ENCODE results near the gene ABHD16B.
"Not testable (repeated sequence)": the region's sequence is repeated elsewhere in the genome, so short reads cannot be mapped to it uniquely, and the experiment has no call there.

The ABHD16B gene

DNA sequence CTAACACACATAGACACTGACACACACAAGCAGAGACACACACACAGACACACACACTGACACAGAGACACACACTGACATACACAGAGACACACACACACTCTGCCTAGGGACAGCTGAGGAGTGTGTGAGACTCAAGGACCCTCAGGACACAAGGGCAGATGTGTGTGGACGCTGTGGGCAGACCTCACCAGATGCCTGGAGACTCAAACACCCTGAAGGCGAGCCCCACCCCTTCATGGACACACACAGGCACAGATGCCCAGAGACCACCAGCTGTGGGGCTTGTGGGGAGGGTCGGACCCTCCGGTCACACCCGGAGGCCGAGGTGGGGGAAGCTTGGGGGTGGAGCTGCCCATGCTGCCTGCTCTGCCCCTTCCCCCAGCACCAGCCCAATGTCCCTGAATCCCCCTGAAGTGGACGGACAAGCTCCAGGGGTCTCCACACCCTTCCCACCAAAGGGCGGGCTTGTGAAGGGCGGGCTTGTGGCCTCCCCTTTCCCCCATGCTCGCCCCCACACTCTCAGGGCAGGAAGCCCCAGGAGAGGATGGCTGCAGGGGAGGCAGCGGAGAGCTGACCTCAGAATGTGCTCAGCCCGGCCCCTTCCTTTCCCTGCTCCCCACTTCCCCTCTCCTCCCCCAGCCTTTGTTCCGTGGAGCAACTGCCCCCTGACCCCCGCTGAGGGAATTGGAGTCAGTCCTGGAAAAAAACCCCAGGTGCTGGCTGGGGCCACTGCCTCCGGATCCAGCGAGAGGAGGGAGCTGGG lies 13.9 kb upstream of the ABHD16B start:
- no peaks in the 10 kb centered on the region for H3K9me2 ChIP-seq (replicated peaks; ENCODE audit: low read depth, low read length)
- H3K4me1 ChIP-seq (ENCODE audit: insufficient read depth, low read length, poor library complexity, severe bottlenecking): peaks cover 63% of the 10 kb centered on the region
- no peaks in the 10 kb centered on the region for H3K27me3 ChIP-seq (ENCODE audit: insufficient read depth, low read length, poor library complexity, severe bottlenecking)
- H3K4me2 ChIP-seq (ENCODE audit: low read depth, low read length, poor library complexity, severe bottlenecking): peak overlapping the region; percentile 58
- TF ChIP-seq, protein P1, sequence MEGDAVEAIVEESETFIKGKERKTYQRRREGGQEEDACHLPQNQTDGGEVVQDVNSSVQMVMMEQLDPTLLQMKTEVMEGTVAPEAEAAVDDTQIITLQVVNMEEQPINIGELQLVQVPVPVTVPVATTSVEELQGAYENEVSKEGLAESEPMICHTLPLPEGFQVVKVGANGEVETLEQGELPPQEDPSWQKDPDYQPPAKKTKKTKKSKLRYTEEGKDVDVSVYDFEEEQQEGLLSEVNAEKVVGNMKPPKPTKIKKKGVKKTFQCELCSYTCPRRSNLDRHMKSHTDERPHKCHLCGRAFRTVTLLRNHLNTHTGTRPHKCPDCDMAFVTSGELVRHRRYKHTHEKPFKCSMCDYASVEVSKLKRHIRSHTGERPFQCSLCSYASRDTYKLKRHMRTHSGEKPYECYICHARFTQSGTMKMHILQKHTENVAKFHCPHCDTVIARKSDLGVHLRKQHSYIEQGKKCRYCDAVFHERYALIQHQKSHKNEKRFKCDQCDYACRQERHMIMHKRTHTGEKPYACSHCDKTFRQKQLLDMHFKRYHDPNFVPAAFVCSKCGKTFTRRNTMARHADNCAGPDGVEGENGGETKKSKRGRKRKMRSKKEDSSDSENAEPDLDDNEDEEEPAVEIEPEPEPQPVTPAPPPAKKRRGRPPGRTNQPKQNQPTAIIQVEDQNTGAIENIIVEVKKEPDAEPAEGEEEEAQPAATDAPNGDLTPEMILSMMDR (conservative IDR thresholded peaks at IDR 0.05; ENCODE audit: low read length): no peak
- no peak for TF ChIP-seq EZH2phosphoT487 (IDR thresholded peaks at IDR 0.05; ENCODE audit: borderline replicate concordance)
- no peaks in the 10 kb centered on the region for H3K79me2 ChIP-seq (ENCODE audit: insufficient read depth, low read length)
- H3K4me3 ChIP-seq (ENCODE audit: low read length, poor library complexity, severe bottlenecking): peak overlapping the region; percentile 14
- no peak overlapping the region; the same call in 1 of the 2 replicates for H2AFZ ChIP-seq (ENCODE audit: low read length)
- no peaks in the 10 kb centered on the region for H4K20me1 ChIP-seq (ENCODE audit: insufficient read depth, low read length, poor library complexity, severe bottlenecking)
- H3K9me3 ChIP-seq (ENCODE audit: insufficient read depth, low read depth, low read length): no peaks in the 10 kb centered on the region
- H3K36me3 ChIP-seq (ENCODE audit: insufficient read depth, low read length): no peaks in the 10 kb centered on the region
- peak overlapping the region; percentile 69 for H3K9ac ChIP-seq (ENCODE audit: low read depth, low read length, poor library complexity, severe bottlenecking)
- no peaks in the 10 kb centered on the region for H3F3A ChIP-seq (ENCODE audit: low read depth)

DNA sequence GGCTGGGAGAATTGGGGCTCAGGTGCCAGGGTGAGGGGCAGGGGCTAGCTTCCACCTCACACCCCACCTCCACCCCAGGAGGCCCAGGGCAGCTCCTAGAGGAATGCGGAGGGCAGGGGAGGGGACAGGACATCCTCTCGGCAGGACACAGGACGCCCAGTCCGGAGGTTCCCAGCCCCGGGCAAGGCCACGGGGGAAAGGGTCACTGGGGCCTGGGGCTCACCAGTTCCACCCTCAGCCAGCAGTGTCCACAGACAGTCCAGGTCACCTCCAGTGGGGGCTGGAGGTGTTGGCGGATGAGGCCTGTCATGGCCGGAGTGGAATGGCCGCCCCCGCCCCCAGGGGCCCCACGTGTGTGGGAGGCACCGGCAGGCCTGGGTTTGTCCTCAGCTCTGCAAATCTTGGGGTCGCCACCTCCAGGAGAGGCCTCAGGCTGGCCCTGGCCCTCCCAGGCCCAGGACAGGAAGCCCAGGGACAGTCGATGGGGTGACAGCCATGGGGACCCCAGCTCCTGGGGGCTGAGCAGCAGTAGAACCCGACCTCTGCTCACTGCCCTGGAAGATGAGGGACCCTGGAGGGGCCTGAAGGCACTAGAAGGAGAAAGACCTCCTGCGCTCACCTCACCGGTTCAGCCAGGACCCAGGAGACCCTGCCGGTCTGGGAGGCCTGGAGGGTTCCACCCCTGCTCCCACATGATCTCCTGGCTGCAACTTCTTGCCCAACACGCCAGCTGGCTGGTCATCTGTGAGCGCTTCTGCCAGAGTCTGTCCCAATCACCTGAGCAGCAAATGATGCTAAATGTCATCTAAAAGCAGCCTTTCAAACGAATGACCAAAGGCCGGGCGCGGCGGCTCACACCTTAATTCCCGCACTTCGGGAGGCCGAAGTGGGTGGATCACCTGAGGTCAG lies 13.0 kb upstream of the ABHD16B start:
- H4K20me1 ChIP-seq (ENCODE audit: insufficient read depth, low read length, poor library complexity, severe bottlenecking): no peaks in the 10 kb centered on the region
- TF ChIP-seq EZH2phosphoT487 (IDR thresholded peaks at IDR 0.05; ENCODE audit: borderline replicate concordance): no peak
- TF ChIP-seq, protein P1 (conservative IDR thresholded peaks at IDR 0.05; ENCODE audit: low read length): no peak
- H3K4me2 ChIP-seq (ENCODE audit: low read depth, low read length, poor library complexity, severe bottlenecking): peak overlapping the region; percentile 58
- peak overlapping the region; percentile 69 for H3K9ac ChIP-seq (ENCODE audit: low read depth, low read length, poor library complexity, severe bottlenecking)
- peaks cover 54% of the 10 kb centered on the region for H3K4me1 ChIP-seq (ENCODE audit: insufficient read depth, low read length, poor library complexity, severe bottlenecking)
- no peaks in the 10 kb centered on the region for H3K9me2 ChIP-seq (replicated peaks; ENCODE audit: low read depth, low read length)
- no peak overlapping the region; the same call in 1 of the 2 replicates for H2AFZ ChIP-seq (ENCODE audit: low read length)
- H3K36me3 ChIP-seq (ENCODE audit: insufficient read depth, low read length): no peaks in the 10 kb centered on the region
- H3K4me3 ChIP-seq (ENCODE audit: low read length, poor library complexity, severe bottlenecking): peak overlapping the region; percentile 14
- no peaks in the 10 kb centered on the region for H3K27me3 ChIP-seq (ENCODE audit: insufficient read depth, low read length, poor library complexity, severe bottlenecking)
- no peaks in the 10 kb centered on the region for H3F3A ChIP-seq (ENCODE audit: low read depth)
- H3K79me2 ChIP-seq (ENCODE audit: insufficient read depth, low read length): no peaks in the 10 kb centered on the region
- H3K9me3 ChIP-seq (ENCODE audit: insufficient read depth, low read depth, low read length): no peaks in the 10 kb centered on the region

DNA sequence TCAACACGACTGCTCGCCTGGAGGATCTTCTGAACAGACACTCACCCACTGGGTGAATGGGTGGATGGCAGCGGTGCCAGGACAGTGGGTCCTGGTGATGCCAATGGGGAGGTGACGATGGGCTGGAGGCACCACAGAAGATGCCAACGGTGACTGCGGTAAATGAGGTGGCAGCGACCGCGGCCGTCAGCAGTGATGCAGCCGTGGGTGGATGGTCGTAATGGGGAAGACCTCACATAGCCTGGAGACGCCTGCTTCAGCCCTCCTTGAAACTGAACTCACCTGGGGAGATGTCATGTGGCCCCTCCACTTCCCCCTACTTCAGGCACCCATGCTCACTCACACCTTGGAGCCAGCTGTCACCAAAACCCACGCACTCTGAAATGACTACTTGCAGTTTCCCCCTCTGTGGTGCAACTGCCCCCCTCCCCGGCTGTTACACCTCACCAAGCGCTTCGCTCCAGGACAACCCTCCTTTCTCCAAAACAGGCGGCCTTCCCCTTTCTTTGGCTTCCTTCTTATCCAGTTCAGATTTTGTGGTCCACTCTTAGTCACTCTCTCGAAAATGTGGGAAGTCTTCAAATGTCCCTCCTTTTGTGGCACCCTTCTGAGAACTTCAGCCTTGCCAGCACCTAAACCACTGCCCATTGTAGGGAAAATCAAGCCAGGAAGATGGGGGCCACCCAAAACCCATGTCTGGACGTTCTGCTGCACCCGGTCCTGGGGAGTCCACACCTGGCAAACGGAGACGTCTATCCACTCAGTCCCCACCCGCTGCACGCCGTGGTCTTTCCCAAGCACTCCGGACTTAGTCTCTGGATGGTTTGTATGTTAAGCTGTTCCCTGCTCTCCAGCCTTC lies 10.4 kb upstream of the ABHD16B start:
- Histone ChIP-seq H3K79me2 (ENCODE audit: insufficient read depth, low read length) (no peaks in the 10 kb centered on the region), H3K9ac (ENCODE audit: low read depth, low read length, poor library complexity, severe bottlenecking) (no peak overlapping the region), H3K27me3 (ENCODE audit: insufficient read depth, low read length, poor library complexity, severe bottlenecking) (no peaks in the 10 kb centered on the region), H3F3A (ENCODE audit: low read depth) (no peaks in the 10 kb centered on the region), H4K20me1 (ENCODE audit: insufficient read depth, low read length, poor library complexity, severe bottlenecking) (no peaks in the 10 kb centered on the region), H3K36me3 (ENCODE audit: insufficient read depth, low read length) (no peaks in the 10 kb centered on the region), H3K4me2 (ENCODE audit: low read depth, low read length, poor library complexity, severe bottlenecking) (no peak overlapping the region), H3K4me1 (ENCODE audit: insufficient read depth, low read length, poor library complexity, severe bottlenecking) (peaks cover 43% of the 10 kb centered on the region), H3K9me2 (replicated peaks; ENCODE audit: low read depth, low read length) (no peaks in the 10 kb centered on the region), H3K4me3 (ENCODE audit: low read length, poor library complexity, severe bottlenecking) (no peak overlapping the region), H2AFZ (ENCODE audit: low read length) (no peak overlapping the region), H3K9me3 (ENCODE audit: insufficient read depth, low read depth, low read length) (no peaks in the 10 kb centered on the region)
- TF ChIP-seq EZH2phosphoT487 (IDR thresholded peaks at IDR 0.05; ENCODE audit: borderline replicate concordance): no peak
- TF ChIP-seq, protein P1 (conservative IDR thresholded peaks at IDR 0.05; ENCODE audit: low read length): no peak

DNA sequence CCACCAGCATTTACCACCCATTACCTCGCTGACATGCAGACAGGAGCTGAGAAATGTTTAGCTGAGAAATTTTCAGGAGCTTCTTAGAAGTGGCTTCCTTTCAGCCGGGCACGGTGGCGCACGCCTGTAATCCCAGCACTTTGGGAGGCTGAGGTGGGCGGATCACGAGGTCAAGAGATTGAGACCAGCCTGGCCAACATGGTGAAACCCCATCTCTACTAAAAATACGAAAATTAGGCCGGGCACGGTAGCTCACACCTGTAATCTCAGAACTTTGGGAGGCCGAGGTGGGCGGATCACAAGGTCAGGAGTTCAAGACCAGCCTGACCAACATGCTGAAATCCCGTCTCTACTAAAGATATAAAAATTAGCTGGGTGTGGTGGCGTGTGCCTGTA lies 9.8 kb upstream of the ABHD16B start:
- not testable (repeated sequence) for H3K4me2 ChIP-seq (ENCODE audit: low read depth, low read length, poor library complexity, severe bottlenecking)
- peaks cover 37% of the 10 kb centered on the region for H3K4me1 ChIP-seq (ENCODE audit: insufficient read depth, low read length, poor library complexity, severe bottlenecking)

More for the DNA sequence above, 9.8 kb upstream of the ABHD16B start:
- not testable (repeated sequence) for H3K36me3 ChIP-seq (ENCODE audit: insufficient read depth, low read length); H3K27me3 ChIP-seq (ENCODE audit: insufficient read depth, low read length, poor library complexity, severe bottlenecking); H3K9me2 ChIP-seq (replicated peaks; ENCODE audit: low read depth, low read length); H3F3A ChIP-seq (ENCODE audit: low read depth); H3K9ac ChIP-seq (ENCODE audit: low read depth, low read length, poor library complexity, severe bottlenecking); H3K4me3 ChIP-seq (ENCODE audit: low read length, poor library complexity, severe bottlenecking); H3K9me3 ChIP-seq (ENCODE audit: insufficient read depth, low read depth, low read length); H2AFZ ChIP-seq (ENCODE audit: low read length); H4K20me1 ChIP-seq (ENCODE audit: insufficient read depth, low read length, poor library complexity, severe bottlenecking); H3K79me2 ChIP-seq (ENCODE audit: insufficient read depth, low read length)
